GM23338 (cell line): Measurements from ENCODE around the gene CNTN1. TPM values are rescaled to one million over a fixed set of nuclear protein-coding genes. Genes with fewer than 3 reads are reported as not detected.

Source experiments
- ATAC-seq: fragments of 200-7000 bp; cut with Tn5 transposase; 3 replicates; pipeline ENCODE4 v1.9.1; 2020
- DNase-seq: peaks from one replicate; pipeline ENCODE4 v3.0.0-alpha.2; 2015; ENCODE audit warnings: low spot score
- H2AFZ ChIP-seq: fragments of 200-600 bp; sonication (generic); 2 replicates; pipeline ENCODE4 v1.8.0; 2016; ENCODE audit warnings: antibody characterized with exemption, mild to moderate bottlenecking, moderate library complexity
- H3F3A ChIP-seq: fragments of 200-600 bp; sonication (generic); replicated peaks from 2 replicates; pipeline ENCODE4 v1.8.0; 2017; ENCODE audit warnings: antibody characterized with exemption, mixed run types, low read depth
- H3K27ac ChIP-seq: fragments of 200-600 bp; sonication (generic); 2 replicates; pipeline ENCODE4 v1.6.1; 2016; ENCODE audit warnings: low read depth
- H3K27me3 ChIP-seq: fragments of 200-600 bp; sonication (generic); 2 replicates; pipeline ENCODE4 v1.8.0; 2016; ENCODE audit warnings: mild to moderate bottlenecking, mixed run types, moderate library complexity; ENCODE audit not compliant: insufficient read depth
- H3K36me3 ChIP-seq: fragments of 200-600 bp; sonication (generic); 2 replicates; pipeline ENCODE4 v1.8.0; 2016; ENCODE audit warnings: mild to moderate bottlenecking; ENCODE audit not compliant: insufficient read depth
- H3K4me1 ChIP-seq: fragments of 200-600 bp; sonication (generic); 2 replicates; pipeline ENCODE4 v1.8.0; 2016; ENCODE audit warnings: mild to moderate bottlenecking, moderate library complexity; ENCODE audit not compliant: insufficient read depth
- H3K4me2 ChIP-seq: fragments of 200-600 bp; sonication (generic); 2 replicates; pipeline ENCODE4 v1.7.1; 2017; ENCODE audit warnings: mixed run types
- H3K4me3 ChIP-seq: fragments of 200-600 bp; sonication (generic); 2 replicates; pipeline ENCODE4 v1.6.1; 2016; ENCODE audit warnings: mixed run types
- H3K79me2 ChIP-seq: fragments of 200-600 bp; sonication (generic); replicated peaks from 2 replicates; pipeline ENCODE4 v1.8.0; 2017; ENCODE audit warnings: mild to moderate bottlenecking; ENCODE audit not compliant: insufficient read depth
- H3K9me2 ChIP-seq: fragments of 200-600 bp; sonication (generic); 2 replicates; pipeline ENCODE4 v1.8.0; 2017; ENCODE audit not compliant: insufficient read depth
- H4K20me1 ChIP-seq: fragments of 200-600 bp; sonication (generic); replicated peaks from 2 replicates; pipeline ENCODE4 v1.8.0; 2017; ENCODE audit warnings: mild to moderate bottlenecking; ENCODE audit not compliant: insufficient read depth
- H3K27ac Mint-ChIP-seq: 2 replicates; pipeline ENCODE4 v1.8.0; 2020; ENCODE audit warnings: inconsistent platforms, mild to moderate bottlenecking, moderate library complexity, mixed read lengths
- H3K27me3 Mint-ChIP-seq: 3 replicates; pipeline ENCODE4 v1.8.0; 2022; ENCODE audit warnings: low read depth, mild to moderate bottlenecking, moderate library complexity, mixed read lengths, inconsistent platforms; ENCODE audit not compliant: insufficient read depth, poor library complexity
- H3K36me3 Mint-ChIP-seq: 3 replicates; pipeline ENCODE4 v1.8.0; 2021; ENCODE audit warnings: low read depth, mild to moderate bottlenecking, inconsistent platforms, moderate library complexity, mixed read lengths
- H3K4me1 Mint-ChIP-seq: 3 replicates; pipeline ENCODE4 v1.8.0; 2020; ENCODE audit warnings: mild to moderate bottlenecking, inconsistent platforms, mixed read lengths
- H3K4me3 Mint-ChIP-seq: 3 replicates; pipeline ENCODE4 v1.8.0; 2021; ENCODE audit warnings: moderate library complexity, mild to moderate bottlenecking, inconsistent platforms, mixed read lengths
- H3K9me3 Mint-ChIP-seq: 3 replicates; pipeline ENCODE4 v1.8.0; 2020; ENCODE audit warnings: moderate library complexity, mild to moderate bottlenecking, inconsistent platforms, mixed read lengths
- CREB1 ChIP-seq: fragments of 250-450 bp; sonication (Bioruptor Pico); IDR thresholded peaks from 2 replicates; pipeline ENCODE4 v1.5.0; 2020; ENCODE audit warnings: low read depth, mild to moderate bottlenecking, moderate library complexity
- CTCF ChIP-seq, 2 experiments: fragments of 200-600 bp in 1 of 2; sonication (generic) in 1 of 2; conservative IDR thresholded peaks; 2 replicates each; pipeline versions ENCODE4 v1.5.1 to v1.6.1; 2016 to 2017; ENCODE audit warnings: antibody characterized with exemption in 2 of 2, low read depth in 2 of 2, mild to moderate bottlenecking in 2 of 2, moderate library complexity in 1 of 2
- ETS1 ChIP-seq: IDR thresholded peaks from 2 replicates; pipeline ENCODE4 v1.6.1; 2016; ENCODE audit warnings: antibody characterized with exemption
- EZH2 ChIP-seq: fragments of 200-600 bp; sonication (generic); IDR thresholded peaks from one replicate; pipeline ENCODE4 v1.8.0; 2017; ENCODE audit warnings: antibody characterized with exemption, mild to moderate bottlenecking, low read depth; ENCODE audit not compliant: unreplicated experiment
- EZH2phosphoT487 ChIP-seq: fragments of 200-600 bp; sonication (generic); IDR thresholded peaks from one replicate; pipeline ENCODE4 v1.8.1; 2018; ENCODE audit warnings: antibody characterized with exemption; ENCODE audit not compliant: unreplicated experiment
- JUNB ChIP-seq: IDR thresholded peaks from one replicate; pipeline ENCODE4 v1.6.1; 2016; ENCODE audit warnings: antibody characterized with exemption; ENCODE audit not compliant: unreplicated experiment
- NANOG ChIP-seq: IDR thresholded peaks from 2 replicates; pipeline ENCODE4 v1.6.1; 2016; ENCODE audit warnings: antibody characterized with exemption, borderline replicate concordance
- POLR2AphosphoS5 ChIP-seq: IDR thresholded peaks from 2 replicates; pipeline ENCODE4 v1.6.1; 2016; ENCODE audit warnings: antibody characterized with exemption, low read depth
- REST ChIP-seq: IDR thresholded peaks from one replicate; pipeline ENCODE4 v1.6.1; 2018; ENCODE audit warnings: antibody characterized with exemption; ENCODE audit not compliant: unreplicated experiment
- STAT1 ChIP-seq: IDR thresholded peaks from one replicate; pipeline ENCODE4 v1.6.1; 2016; ENCODE audit warnings: antibody characterized with exemption; ENCODE audit not compliant: unreplicated experiment
- ZNF114 ChIP-seq: fragments of 250-450 bp; sonication (Bioruptor Pico); IDR thresholded peaks from 2 replicates; pipeline ENCODE4 v1.5.0; 2020; ENCODE audit warnings: mild to moderate bottlenecking, moderate library complexity
- ZNF331 ChIP-seq: fragments of 250-450 bp; sonication (Bioruptor Pico); IDR thresholded peaks from 2 replicates; pipeline ENCODE4 v1.5.0; 2020; ENCODE audit warnings: low read depth, mild to moderate bottlenecking, moderate library complexity
- ZNF462 ChIP-seq: fragments of 250-450 bp; sonication (Bioruptor Pico); IDR thresholded peaks from 2 replicates; pipeline ENCODE4 v1.5.0; 2020; ENCODE audit warnings: mild to moderate bottlenecking, moderate library complexity
- polyA plus RNA-seq: library from polyadenylated mRNA; unstranded; fragments of >200 nt; fragmentation: Nextera tagmentation; extraction: Ambion mirVana; gene quantifications from 2 replicates; pipeline ENCODE4 v1.2.1, GENCODE V29; 2016
- total RNA-seq: library from RNA; depleted of rRNA; stranded (reverse); fragments of >200 nt; shearing (Covaris generic); gene quantifications from 2 replicates; pipeline ENCODE4 v1.2.3, GENCODE V29; 2014

Gene CNTN1
- total and polyA plus RNA-seq, 2 experiments from 2014 or later: 5.0 to 27.0 TPM

GRCh38 chr12:40947797-40948196 is 255.6 kb downstream of the CNTN1 start:
- ATAC-seq: no peak
- H3F3A ChIP-seq: no peaks in the 10 kb centered on the region
- H3K9me3 Mint-ChIP-seq: no peaks in the 10 kb centered on the region
- peaks cover 3% of the 10 kb centered on the region for H3K27me3 Mint-ChIP-seq
- no peaks in the 10 kb centered on the region for H3K36me3 ChIP-seq
- no peaks in the 10 kb centered on the region for H4K20me1 ChIP-seq
- no peaks in the 10 kb centered on the region for H3K36me3 Mint-ChIP-seq
- no peak overlapping the region for H3K4me3 Mint-ChIP-seq
- no peaks in the 10 kb centered on the region for H3K4me1 Mint-ChIP-seq
- no peak overlapping the region for H3K27ac ChIP-seq
- H3K27ac Mint-ChIP-seq: no peak overlapping the region
- H3K4me2 ChIP-seq: no peak overlapping the region
- no peak for DNase-seq
- H3K4me3 ChIP-seq: no peak overlapping the region
- H3K9me2 ChIP-seq: no peaks in the 10 kb centered on the region
- no peak overlapping the region for H2AFZ ChIP-seq
- H3K79me2 ChIP-seq: no peaks in the 10 kb centered on the region
- H3K4me1 ChIP-seq: no peaks in the 10 kb centered on the region
- H3K27me3 ChIP-seq: no peaks in the 10 kb centered on the region
- TF ChIP-seq REST (no peak), JUNB (no peak), STAT1 (no peak), EZH2 (no peak), ZNF114 (CRISPR knock-in tag) (no peak), ETS1 (no peak), CREB1 (CRISPR knock-in tag) (no peak), ZNF462 (CRISPR knock-in tag) (no peak), NANOG (no peak), CTCF (conservative IDR thresholded peaks at IDR 0.05; ENCODE audit: low read depth in 2 of 2) (no peak), ZNF331 (CRISPR knock-in tag) (no peak), POLR2AphosphoS5 (no peak), EZH2phosphoT487 (no peak)
